BJ (cell line): ENCODE data around the gene IRF9. TPM values are rescaled to one million over a fixed set of nuclear protein-coding genes. Genes with fewer than 3 reads are reported as not detected.

Source experiments
- CTCF ChIA-PET: fragments of 350-600 bp; formaldehyde crosslinking; extraction: SDS; loops from one replicate; lab custom pipeline; 2021; ENCODE audit warnings: antibody characterized with exemption, inconsistent platforms; lab: Yijun Ruan, JAX
- POLR2A ChIA-PET: fragments of 300-600 bp; sonication (Branson Sonifier 250); formaldehyde crosslinking; extraction: SDS; loops from one replicate; lab custom pipeline; 2021; ENCODE audit warnings: antibody characterized with exemption; lab: Charles Lee
- DNase-seq: peaks from one replicate; pipeline ENCODE4 v3.0.0-alpha.2; 2011; ENCODE audit warnings: low read depth
- H3K27me3 ChIP-seq: 2 replicates; pipeline ENCODE4 v1.6.0; 2011; ENCODE audit warnings: low read length; ENCODE audit not compliant: control insufficient read depth, insufficient read depth
- H3K36me3 ChIP-seq: 2 replicates; pipeline ENCODE4 v1.5.1; 2011; ENCODE audit warnings: low read length; ENCODE audit not compliant: control insufficient read depth, insufficient read depth
- H3K4me3 ChIP-seq: 2 replicates; pipeline ENCODE4 v1.5.1; 2011; ENCODE audit warnings: low read depth, mild to moderate bottlenecking, control low read depth, low read length
- CTCF ChIP-seq: IDR thresholded peaks from 2 replicates; pipeline ENCODE4 v1.5.1; 2011; ENCODE audit warnings: low read depth, mild to moderate bottlenecking, control low read depth, inconsistent platforms, low read length, moderate library complexity; ENCODE audit not compliant: insufficient read depth
- polyA plus RNA-seq: library from polyadenylated mRNA; depleted of rRNA; stranded (reverse); fragments of >200 nt; gene quantifications from 2 replicates; pipeline ENCODE4 v1.2.3, GENCODE V29; 2011

IRF9 gene
- polyA plus RNA-seq, 1 experiment, result 107 TPM

GRCh38 chr14:24149302-24149969 lies 11.6 kb upstream of the IRF9 start:
- no peak for DNase-seq
- H3K27me3 ChIP-seq, result no peaks in the 10 kb centered on the region
- ChIA-PET POLR2A (no interaction called here), CTCF (interaction anchor here (4.0 kb wide), 1 partner anchor 11 kb away, joined by 35 read pairs; the partner anchor contains the start of gene IRF9)
- no peak overlapping the region for H3K4me3 ChIP-seq
- TF ChIP-seq CTCF, result no peak
- H3K36me3 ChIP-seq, result peaks cover 26% of the 10 kb centered on the region

- no peaks in the 10 kb centered on the region for H3K27me3 ChIP-seq
- no peak for DNase-seq
- CTCF ChIA-PET, result interaction anchor here (0.9 to 4.0 kb wide), 2 partner anchors 11 to 41 kb away, joined by 4 to 35 read pairs; partner anchors contain the start of gene IRF9
- H3K36me3 ChIP-seq, result peaks cover 28% of the 10 kb centered on the region
- POLR2A ChIA-PET, result no interaction called here
- TF ChIP-seq CTCF, result no peak
- H3K4me3 ChIP-seq, result no peak overlapping the region
Observed at GRCh38 chr14:24150061-24150460, 11.0 kb upstream of the IRF9 start.

- peaks cover 32% of the 10 kb centered on the region for H3K36me3 ChIP-seq
- ChIA-PET CTCF (interaction anchor here (0.6 to 4.0 kb wide), 5 partner anchors 10 to 587 kb away, joined by 3 to 35 read pairs (median 3); partner anchors contain the start of gene IRF9), POLR2A (interaction anchor here (1.2 kb wide), 1 partner anchor 11 kb away, joined by 3 read pairs; the partner anchor contains the start of gene IRF9)
- no peak for TF ChIP-seq CTCF
- no peak overlapping the region for H3K4me3 ChIP-seq
- no peak for DNase-seq
- no peaks in the 10 kb centered on the region for H3K27me3 ChIP-seq
Observed at GRCh38 chr14:24150567-24150966, 10.5 kb upstream of the IRF9 start.

- TF ChIP-seq CTCF, result no peak
- ChIA-PET POLR2A (interaction anchor here (1.2 kb wide), 1 partner anchor 10 kb away, joined by 3 read pairs; the partner anchor contains the start of gene IRF9), CTCF (interaction anchor here (0.6 to 4.0 kb wide), 6 partner anchors 10 to 588 kb away, joined by 3 to 35 read pairs (median 4); partner anchors contain the start of gene IRF9)
- no peak for DNase-seq
- H3K4me3 ChIP-seq, result no peak overlapping the region
- H3K36me3 ChIP-seq, result peaks cover 36% of the 10 kb centered on the region
- no peaks in the 10 kb centered on the region for H3K27me3 ChIP-seq
Observed at GRCh38 chr14:24150993-24151392, 10.1 kb upstream of the IRF9 start.

- no peak for DNase-seq
- ChIA-PET POLR2A (interaction anchor here (1.2 kb wide), 1 partner anchor 10 kb away, joined by 3 read pairs; the partner anchor contains the start of gene IRF9), CTCF (interaction anchor here (1.8 to 4.0 kb wide), 2 partner anchors 9 to 61 kb away, joined by 8 to 35 read pairs; partner anchors contain the start of gene IRF9)
- no peak overlapping the region for H3K4me3 ChIP-seq
- TF ChIP-seq CTCF, result no peak
- H3K27me3 ChIP-seq, result no peaks in the 10 kb centered on the region
- peaks cover 40% of the 10 kb centered on the region for H3K36me3 ChIP-seq
Observed at GRCh38 chr14:24151404-24152080, 9.5 kb upstream of the IRF9 start.
